GM19452 (cell line): Measurements from ENCODE around the gene C1orf174.

Experiments
- ATAC-seq: cut with Tn5 transposase; IDR thresholded peaks from one replicate; pipeline ENCODE4 v1.9.1; 2021; ENCODE audit not compliant: unreplicated experiment

Gene C1orf174

DNA sequence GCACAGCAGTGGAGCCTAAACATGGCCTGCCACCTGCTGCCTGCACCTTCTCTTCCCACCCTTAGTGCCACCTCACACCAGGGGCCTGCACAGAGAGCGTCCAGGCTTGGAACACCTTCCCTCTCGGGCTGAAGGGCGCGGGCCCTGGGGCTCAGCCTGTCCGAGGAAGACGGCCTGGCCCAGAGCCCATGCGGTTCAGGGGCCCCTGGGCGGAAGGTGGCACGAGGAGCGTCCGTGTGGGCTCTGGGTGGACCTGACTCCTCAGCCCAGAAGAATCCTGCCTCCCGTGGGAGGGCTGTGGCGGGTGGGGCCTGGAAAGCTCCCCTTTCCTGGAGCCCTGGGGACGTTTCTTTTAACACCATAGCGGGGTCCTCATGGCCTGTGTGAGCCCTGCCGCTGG, 23.4 kb downstream of the C1orf174 start:
- no peak for ATAC-seq

DNA sequence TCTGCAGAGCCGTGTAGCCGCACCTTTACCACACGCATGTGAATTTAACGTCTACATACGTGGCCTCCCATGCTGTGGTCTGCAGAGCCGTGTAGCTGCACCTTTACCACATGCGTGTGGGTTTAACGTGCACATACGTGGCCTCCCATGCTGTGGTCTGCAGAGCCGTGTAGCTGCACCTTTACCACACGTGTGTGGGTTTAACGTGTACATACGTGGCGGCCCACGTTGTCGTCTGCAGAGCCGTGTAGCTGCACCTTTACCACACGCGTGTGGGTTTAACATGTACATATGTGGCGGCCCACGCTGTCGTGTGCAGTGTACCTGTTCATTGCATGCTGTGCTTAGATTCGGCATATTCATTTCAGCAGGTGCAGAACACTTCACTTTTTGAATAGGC, 25.3 kb downstream of the C1orf174 start:
- no peak for ATAC-seq

DNA sequence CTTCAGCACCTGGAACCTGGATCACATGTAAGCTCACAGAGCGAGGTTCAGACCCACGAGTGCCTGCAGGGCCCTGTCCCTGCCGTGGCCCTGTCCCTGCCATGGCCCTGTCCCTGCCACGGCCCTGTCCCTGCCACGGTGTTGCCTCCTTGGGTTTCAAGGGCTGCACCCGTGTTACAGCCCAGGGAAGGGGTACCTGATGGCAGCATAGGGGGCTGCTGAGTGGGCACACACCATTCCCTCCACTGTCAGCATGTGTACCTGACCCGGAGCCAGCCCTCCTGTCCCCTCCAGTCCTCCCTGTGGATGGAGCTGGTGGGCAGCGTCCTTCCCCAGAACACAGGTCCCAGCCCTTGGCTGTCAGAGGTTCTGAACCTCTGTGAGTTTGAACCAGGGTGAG, 27.5 kb downstream of the C1orf174 start:
- no peak for ATAC-seq

DNA sequence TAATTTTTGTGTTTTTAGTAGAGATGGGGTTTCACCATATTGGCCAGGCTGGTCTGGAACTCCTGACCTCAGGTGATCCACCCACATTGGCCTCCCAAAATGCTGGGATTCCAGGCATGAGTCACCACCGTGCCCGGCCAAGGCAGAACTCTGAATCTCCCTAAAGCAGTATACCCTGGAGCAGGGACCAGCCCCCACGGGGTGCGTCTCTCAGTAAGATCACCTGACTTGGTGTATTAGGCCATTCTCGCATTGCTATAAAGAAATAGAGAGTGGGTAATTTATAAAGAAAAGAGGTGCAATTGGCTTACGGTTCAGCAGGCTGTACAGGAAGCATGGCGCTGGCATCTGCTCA, 28.6 kb downstream of the C1orf174 start:
- no peak for ATAC-seq

DNA sequence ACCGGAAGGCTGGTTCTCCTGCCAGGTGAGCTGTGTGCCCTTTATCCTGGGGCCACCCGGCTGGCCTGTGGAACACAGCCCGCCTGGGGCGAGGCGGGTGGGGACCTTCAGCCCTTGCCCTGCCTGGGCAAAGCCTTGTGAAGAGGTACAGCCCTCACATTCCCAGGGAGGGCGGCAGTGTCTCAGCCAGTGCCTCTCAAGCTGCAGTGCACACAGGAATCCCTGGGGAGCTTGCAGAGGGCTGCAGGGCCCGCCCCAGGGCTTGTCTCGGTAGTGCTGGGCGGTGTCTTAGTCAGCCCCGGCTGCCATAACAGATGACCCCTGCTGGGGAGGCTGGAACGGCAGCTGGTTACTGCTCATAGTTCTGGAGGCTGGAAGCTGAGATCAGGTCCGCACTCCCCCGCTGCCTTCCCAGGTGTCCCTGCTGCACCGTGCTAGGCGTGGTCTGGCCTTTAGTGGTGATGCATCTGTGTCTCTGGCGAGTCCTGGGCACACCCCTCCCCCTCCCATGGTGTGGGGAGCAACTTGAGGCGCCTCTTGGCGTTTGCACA, 30.2 kb downstream of the C1orf174 start:
- ATAC-seq = no peak

DNA sequence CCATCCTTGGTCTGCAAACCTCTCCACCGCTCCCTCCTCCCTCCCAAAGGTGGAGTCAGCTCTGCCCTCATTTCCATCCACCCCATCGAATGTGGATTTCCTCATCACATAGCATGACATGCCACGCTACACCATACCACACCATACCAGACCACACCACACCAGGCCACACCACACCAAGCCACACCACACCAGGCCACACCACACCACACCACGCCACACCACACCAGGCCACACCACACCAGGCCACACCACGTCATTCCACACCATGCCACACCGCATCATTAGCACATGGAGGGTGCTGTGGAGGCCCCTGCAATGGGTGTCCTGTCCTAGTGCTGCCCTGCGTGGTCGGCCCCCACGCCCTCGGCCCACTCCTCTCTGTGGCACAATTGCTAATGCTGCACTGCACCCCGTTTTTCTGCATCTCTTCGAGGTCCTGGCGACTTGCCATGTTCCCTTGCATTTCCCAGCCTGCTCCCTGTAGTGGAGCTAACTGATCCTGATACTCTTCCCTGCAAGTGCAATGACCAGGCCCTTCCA, 31.5 kb downstream of the C1orf174 start:
- ATAC-seq = no peak

DNA sequence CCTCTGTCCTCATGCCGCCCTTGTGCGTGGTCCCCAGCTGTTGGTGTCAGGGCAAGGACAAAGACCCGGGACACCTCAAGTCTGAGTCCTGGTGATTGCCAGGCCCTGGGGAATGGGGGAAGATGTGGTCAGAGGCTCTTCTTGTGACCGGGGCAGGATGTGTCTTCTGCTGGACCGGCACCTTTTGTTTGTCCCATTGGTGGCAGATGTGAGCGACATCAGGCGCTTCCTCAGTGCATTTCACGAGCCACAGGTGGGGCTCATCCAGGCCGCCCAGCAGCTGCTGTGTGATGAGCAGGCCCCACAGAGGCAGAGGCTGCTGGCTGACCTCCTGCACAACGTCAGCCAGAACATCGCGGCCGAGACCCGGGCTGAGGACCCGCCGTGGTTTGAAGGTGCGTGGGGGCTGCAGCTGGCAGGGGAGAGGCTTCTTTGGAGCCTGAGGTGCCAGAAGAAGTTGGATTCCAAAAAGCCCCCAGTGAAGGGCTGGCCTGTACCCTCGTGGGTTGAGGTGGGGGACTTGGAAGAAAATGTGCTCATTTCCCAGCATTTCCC, 34.4 kb downstream of the C1orf174 start:
- ATAC-seq = no peak

DNA sequence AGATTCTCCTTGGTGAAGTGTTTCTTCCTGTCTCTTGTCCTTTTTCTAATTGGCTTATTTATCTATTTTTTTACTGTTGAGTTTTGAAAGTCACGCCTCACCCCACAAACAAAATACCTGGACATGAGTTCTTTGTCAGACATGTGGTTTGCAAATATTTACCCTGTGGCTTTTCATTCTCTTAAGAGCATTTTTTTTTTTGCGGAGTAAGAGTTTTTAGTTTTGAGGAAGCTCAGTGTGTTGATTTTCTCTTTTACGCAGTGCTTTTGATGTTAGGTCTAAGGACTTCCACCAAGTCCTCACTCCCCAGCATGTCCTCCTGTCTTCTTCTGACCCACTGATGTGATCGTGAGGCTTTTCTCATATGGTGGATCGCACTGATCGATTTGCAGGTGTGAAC, 35.2 kb downstream of the C1orf174 start:
- no peak for ATAC-seq

DNA sequence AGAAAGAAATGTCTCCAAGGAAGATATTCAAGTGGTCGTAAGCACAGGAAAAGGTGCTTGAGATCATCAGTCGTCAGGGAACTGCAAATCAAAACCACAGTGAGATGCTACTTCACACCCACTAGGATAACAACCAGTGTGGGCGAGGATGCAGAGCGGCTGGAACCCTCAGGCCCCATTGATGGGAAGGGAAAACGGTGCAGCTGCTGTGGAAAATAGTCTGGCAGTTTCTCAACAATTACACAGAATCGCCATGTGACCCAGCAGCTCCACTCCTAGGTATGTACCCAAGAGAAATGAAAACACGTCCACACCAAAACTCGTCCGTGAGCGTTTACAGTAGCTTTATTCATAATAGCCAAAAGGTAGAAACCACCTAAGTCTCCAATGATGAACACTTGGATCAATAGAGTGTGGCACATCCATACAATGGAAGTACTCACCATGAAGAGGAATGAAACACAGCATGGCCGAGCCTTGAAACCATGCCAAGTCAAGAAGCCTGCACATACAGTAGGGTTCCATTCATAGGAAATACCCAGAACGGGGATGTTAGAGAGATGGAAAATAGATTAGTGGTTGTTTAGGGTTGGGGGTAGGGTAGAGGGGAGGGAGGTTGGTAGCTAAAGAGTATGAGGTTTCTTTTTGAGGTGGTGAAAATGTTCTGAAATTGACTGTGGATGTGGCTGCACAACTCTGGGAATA, 36.7 kb downstream of the C1orf174 start:
- ATAC-seq = no peak

DNA sequence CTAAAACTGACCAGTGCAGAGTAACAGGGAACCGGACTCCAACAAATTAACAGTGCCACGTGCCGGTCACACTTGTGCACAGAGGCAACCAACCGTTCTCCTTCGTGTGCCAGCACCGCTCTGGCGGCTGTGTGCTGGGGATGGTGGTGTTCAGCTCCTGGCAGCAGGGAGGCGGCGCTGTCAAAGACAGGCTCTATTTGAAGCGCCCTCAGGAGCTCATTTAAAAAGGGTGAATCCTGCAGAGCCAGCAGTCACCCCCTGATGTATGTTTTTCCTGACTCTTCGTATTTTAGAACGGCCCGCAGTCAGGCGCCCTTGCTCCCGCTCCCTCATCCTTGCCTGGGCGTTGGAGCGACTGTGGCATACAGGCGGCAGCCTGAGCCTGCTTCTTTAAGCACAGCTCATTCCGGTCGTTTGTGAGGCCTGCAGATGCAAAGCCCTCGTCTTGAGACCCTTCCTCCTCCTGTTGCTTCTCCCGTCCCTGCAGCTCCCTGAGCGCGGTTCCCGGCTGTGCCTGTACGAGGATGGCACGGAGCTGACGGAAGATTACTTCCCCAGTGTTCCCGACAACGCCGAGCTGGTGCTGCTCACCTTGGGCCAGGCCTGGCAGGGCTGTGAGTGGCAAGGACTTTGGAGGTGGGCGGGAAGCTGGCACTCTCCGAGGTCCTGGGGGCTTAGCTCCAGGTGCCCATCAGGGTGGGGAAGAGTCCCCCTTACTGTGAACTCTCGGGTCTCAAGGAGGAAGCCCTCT, 41.7 kb downstream of the C1orf174 start:
- ATAC-seq = no peak

DNA sequence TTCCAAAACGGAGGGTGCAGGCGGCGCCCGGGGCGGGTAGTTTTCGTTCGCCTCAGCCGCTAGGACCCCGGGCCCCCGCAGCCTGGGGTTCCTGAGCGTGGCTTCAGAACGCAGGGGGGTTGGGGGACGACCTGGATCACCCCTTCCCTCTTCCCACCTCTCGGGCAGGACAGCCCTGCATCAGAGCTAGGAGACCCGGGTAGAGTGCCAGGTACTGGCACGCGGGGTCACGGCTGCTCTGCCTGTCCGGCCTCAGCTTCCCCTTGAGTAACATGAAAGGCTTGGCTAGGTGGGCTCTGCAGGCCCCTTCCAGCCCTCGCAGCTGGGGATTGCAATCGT, 42.3 kb downstream of the C1orf174 start:
- ATAC-seq = peak; percentile 2

DNA sequence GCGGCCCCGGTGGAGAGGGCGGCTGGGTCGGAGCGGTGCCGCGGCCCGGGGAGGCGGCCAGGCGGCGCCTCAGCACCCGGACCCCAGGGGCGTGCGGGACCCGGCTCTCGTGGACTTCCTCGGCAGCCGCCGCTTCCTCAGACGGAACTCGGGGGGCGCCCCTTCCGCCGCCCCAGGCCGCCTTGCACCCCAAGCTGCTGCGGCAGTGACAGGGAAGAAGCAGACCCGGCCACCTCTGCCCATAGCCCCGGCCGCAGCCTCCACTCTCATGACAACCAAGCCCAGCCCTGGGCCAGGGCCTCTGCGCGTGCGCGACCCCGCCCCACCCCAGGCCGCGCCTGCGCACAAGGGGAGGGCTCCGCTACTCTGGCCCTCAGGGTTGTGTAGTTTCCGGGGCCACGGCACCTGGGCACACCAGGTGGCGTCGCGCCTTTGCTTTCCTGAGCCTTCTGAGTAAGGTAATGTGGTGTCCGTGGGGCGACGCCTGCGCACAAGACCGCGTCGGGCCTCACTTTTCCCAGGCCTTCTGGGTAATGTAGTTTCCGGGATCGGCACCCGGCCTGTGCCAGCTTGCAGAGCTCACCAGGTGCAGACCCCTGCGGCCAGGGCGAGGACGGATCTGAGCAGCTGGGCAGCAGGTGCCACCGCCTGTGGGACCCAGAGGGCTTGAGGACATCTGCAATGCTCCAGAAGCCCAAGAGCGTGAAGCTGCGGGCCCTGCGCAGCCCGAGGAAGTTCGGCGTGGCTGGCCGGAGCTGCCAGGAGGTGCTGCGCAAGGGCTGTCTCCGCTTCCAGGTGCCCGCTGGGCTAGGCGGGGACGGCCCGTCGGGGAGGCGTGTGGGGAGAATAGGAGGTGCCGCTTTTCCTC, 42.9 kb downstream of the C1orf174 start, which contains the start of the genes CEP104 and DFFB:
TSS of gene CEP104 (minus strand) at position 289 of the 868 bp plus-strand sequence. CDS start 4,804 bp downstream, outside the sequence.
TSS of gene DFFB (plus strand) at position 554 of the 868 bp plus-strand sequence. CDS start at position 682, 128 bp downstream.
- ATAC-seq = peak; percentile 91

DNA sequence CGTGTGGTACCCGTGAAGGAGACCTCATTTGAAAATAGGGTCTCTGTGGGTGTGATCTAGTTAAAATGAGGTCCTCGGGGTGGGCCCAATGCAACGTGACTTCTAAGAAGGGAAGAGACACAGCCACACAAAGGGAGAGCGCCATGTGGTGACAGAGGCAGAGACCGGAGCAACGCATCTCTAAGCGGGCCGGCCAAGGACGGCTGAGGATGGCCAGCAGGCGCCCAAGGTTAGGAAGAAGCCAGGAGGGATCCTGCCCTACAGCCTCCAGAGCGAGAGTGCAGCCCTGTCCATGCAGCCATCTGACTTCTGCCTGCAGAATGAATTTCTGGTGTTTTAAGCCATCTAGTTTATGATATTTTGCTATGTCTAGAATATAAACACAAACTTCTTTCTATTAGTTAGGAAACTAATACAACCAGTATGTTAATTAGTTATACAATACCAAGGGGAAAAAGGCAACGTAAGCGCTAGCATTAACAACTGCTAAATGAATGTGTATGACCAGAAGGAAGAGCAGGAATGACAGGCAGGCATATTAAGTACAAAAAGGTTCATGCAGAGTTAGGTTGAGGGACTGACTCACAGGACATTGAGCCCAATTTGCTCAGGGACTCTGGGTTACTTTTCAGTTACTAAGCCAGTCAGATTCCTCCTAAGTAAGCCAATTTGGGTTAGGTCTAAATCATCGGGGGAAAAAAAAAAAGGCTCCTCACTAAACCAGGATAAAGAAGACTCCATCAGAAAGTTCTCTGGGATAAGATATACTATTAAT, 47.2 kb downstream of the C1orf174 start:
- ATAC-seq = no peak

DNA sequence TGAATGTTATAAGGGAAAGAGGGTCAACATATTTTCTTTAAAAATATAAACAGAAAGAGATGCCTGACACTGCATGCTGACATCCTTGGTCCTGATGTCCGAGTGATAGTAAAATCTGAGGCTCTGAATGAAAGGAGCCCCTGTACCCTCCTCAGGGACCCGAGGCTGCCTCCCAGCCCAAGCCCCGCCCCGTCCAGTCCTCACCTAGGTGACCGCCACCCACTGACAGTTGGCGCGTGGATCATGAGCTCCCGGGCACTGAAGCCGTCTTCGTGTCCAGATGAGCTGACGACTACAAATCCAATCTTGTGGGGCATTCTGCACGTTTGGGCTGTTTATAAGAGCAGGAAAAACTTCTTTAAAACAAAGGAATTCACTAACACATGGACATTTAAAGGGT, 48.0 kb downstream of the C1orf174 start:
- ATAC-seq = no peak

DNA sequence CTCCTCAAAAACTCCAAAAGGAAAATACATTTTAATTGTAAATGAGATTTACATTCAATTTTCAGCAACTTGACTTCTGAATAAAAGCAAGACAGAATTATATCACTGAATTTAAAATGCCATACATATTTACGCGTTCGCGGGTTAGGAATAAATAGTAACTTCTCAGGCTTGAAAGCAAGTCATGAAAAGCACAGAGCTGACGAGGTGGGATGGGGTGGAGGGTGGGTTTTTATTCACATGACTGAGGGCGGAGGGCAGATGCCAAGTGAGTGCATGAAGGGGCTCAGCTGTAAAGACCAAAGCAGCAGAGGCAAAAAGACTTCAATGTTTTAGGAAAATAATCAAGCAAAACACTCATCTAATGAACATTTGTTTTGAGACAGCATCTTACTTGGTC, 48.8 kb downstream of the C1orf174 start:
- no peak for ATAC-seq

DNA sequence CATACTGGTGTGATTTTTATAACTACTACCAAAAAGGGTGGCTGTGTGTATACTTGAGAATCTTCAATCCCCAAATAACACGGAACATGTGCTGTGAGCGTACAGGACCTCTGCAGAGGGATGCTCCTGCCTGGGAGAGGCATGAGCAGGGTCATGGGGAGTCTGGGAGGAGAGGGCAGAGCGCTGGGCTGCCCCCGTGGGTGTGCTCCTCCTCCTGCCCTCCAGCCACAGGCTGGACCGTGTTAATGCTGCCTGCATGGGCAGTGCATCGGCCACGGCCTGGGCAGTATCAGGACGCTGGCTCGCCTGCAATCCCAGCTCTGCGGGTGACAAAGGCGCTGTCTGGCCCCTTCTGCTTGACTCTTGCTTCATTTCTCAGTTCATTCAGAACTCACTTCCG, 49.2 kb downstream of the C1orf174 start:
- no peak for ATAC-seq

DNA sequence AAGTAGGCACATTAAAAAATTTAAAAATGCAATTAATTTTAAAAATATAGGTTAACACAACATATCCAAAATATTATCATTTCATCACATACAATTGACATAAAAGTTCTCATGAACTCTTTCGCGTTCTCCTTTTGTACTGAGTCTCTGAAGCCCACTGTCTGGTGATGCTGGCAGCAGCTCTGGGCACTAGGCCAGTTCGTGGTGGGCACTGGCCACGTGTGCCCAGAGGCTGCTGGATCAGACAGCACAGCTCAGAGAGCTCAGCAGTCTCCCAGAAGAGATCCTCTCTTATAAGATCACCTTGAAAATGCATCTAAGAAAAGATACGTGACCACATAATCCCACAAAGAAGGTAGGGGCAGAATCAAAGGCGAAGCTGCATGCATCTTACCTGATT, 53.0 kb downstream of the C1orf174 start:
- ATAC-seq = no peak

DNA sequence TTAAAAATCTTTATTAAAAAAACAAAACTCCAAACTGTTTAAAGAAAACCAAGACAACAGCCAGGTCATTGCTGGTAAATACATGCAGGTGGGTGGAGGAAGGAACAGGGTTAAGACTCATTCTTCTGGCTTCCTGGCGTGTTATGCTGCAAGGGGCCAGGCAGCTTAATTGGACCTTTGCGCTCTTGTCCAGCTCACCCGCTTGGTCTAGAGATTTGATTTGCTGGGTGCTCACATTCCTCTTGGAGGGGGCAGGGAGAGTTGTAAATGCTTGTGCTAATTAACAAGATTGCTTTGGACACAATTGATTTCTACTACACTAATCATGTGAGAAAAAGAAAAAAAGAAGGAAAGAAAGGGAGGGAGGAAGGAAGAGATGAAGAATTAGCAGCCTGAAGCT, 53.5 kb downstream of the C1orf174 start:
- no peak for ATAC-seq

DNA sequence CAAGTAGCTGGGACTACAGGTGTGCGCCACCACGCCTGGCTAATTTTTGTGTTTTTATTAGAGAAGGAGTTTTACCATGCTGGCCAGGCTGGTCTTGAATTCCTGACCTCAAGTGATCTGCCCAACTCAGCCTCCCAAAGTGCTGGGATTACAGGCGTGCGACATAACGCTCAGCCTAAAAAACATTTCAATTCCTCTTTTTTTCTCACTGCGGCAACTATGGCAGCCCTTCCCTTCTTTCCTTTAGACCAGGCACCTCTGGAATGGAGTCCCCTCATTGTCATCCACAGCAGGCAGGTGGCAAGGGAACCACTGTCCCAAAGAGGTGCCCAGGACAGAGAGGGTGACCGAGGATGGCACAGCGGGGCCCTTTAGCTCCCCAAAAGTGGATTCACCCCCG, 57.2 kb downstream of the C1orf174 start:
- no peak for ATAC-seq

DNA sequence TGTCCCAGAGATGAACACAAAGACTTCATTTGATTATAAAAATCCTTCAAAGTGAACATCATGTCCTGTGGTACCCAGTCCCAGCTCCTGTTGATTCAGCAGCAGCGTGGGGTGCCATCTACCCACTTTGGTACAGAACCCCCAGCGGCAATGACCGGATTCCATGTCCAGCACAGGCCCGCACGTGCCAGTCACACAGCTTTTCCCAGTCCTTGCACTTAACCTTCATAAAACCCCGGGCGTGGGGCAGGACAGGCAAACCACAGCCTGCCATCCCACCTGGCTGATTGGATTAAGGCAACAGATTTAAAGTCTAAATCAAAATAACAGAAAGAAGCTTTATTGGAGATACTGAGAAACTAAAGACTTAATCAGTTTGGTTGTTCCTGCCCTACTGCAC, 58.6 kb downstream of the C1orf174 start:
- ATAC-seq = no peak
